Measurements from ENCODE around the gene ZFR. TPM values are rescaled to one million over a fixed set of nuclear protein-coding genes. Genes with fewer than 3 reads are reported as not detected.
"Not testable (repeated sequence)": the region's sequence is repeated elsewhere in the genome, so short reads cannot be mapped to it uniquely, and the experiment has no call there.

The ZFR gene
- total RNA-seq, 1 donor from 2014 or later = 60.3 TPM

GRCh38 chr5:32460702-32461101 lies 16.2 kb upstream of the ZFR start:
- TF ChIP-seq CTCF (IDR thresholded peaks at IDR 0.05; ENCODE audit: borderline replicate concordance) = no peak
- Histone ChIP-seq H3K9me3 (replicated peaks) (no peaks in the 10 kb centered on the region), H3K27me3 (ENCODE audit: low read depth) (peaks cover 4% of the 10 kb centered on the region), H3K4me1 (no peaks in the 10 kb centered on the region), H3K36me3 (no peaks in the 10 kb centered on the region), H3K27ac (replicated peaks) (no peak overlapping the region), H3K4me3 (no peak overlapping the region)
- intact Hi-C loops (cut with micrococcal nuclease) = no loop called here
- DNase-seq = no peak

- Histone ChIP-seq H3K27me3 (ENCODE audit: low read depth) (peaks cover 6% of the 10 kb centered on the region), H3K27ac (replicated peaks) (no peak overlapping the region), H3K4me3 (no peak overlapping the region), H3K36me3 (no peaks in the 10 kb centered on the region), H3K4me1 (no peaks in the 10 kb centered on the region), H3K9me3 (replicated peaks) (no peaks in the 10 kb centered on the region)
- intact Hi-C loops (cut with micrococcal nuclease) = no loop called here
- no peak for DNase-seq
- no peak for TF ChIP-seq CTCF (IDR thresholded peaks at IDR 0.05; ENCODE audit: borderline replicate concordance)
Observed at GRCh38 chr5:32458880-32459495, 14.4 kb upstream of the ZFR start.

GRCh38 chr5:32455311-32455710 lies 10.8 kb upstream of the ZFR start:
- intact Hi-C loops (cut with micrococcal nuclease) = no loop called here
- Histone ChIP-seq H3K4me1 (no peaks in the 10 kb centered on the region), H3K9me3 (replicated peaks) (no peaks in the 10 kb centered on the region), H3K36me3 (no peaks in the 10 kb centered on the region), H3K4me3 (no peak overlapping the region), H3K27me3 (ENCODE audit: low read depth) (peaks cover 10% of the 10 kb centered on the region), H3K27ac (replicated peaks) (no peak overlapping the region)
- DNase-seq = no peak
- TF ChIP-seq CTCF (IDR thresholded peaks at IDR 0.05; ENCODE audit: borderline replicate concordance) = no peak

- no peak overlapping the region for H3K27ac ChIP-seq (replicated peaks)
- no peak overlapping the region for H3K4me3 ChIP-seq
- TF ChIP-seq CTCF (IDR thresholded peaks at IDR 0.05; ENCODE audit: borderline replicate concordance) = no peak
- intact Hi-C loops (cut with micrococcal nuclease) = no loop called here
- no peaks in the 10 kb centered on the region for H3K36me3 ChIP-seq
- no peaks in the 10 kb centered on the region for H3K4me1 ChIP-seq
- H3K27me3 ChIP-seq (ENCODE audit: low read depth) = peaks cover 11% of the 10 kb centered on the region
- H3K9me3 ChIP-seq (replicated peaks) = no peaks in the 10 kb centered on the region
- DNase-seq = no peak
Observed at GRCh38 chr5:32454821-32455220, 10.3 kb upstream of the ZFR start.

- peaks cover 11% of the 10 kb centered on the region for H3K27me3 ChIP-seq (ENCODE audit: low read depth)
- intact Hi-C loops (cut with micrococcal nuclease) = no loop called here
- DNase-seq = no peak
- no peak overlapping the region for H3K27ac ChIP-seq (replicated peaks)
- H3K36me3 ChIP-seq = no peaks in the 10 kb centered on the region
- no peak for TF ChIP-seq CTCF (IDR thresholded peaks at IDR 0.05; ENCODE audit: borderline replicate concordance)
- no peaks in the 10 kb centered on the region for H3K4me1 ChIP-seq
- H3K9me3 ChIP-seq (replicated peaks) = no peaks in the 10 kb centered on the region
- H3K4me3 ChIP-seq = no peak overlapping the region
Observed at GRCh38 chr5:32453916-32454315, 9.4 kb upstream of the ZFR start.

GRCh38 chr5:32452316-32452715 lies 7.8 kb upstream of the ZFR start:
- H3K36me3 ChIP-seq; H3K9me3 ChIP-seq (replicated peaks); H3K4me3 ChIP-seq; DNase-seq; intact Hi-C loops (cut with micrococcal nuclease); H3K27ac ChIP-seq (replicated peaks); H3K4me1 ChIP-seq: not testable (repeated sequence)
- peaks cover 11% of the 10 kb centered on the region for H3K27me3 ChIP-seq (ENCODE audit: low read depth)

Measured in left ventricle myocardium inferior (tissue), 1 donor.